Keratinocyte (primary cell): ENCODE measurements around the gene ZGRF1. TPM values are rescaled to one million over a fixed set of nuclear protein-coding genes. Genes with fewer than 3 reads are reported as not detected.

Source experiments
- DNase-seq: peaks from one replicate; pipeline ENCODE4 v3.0.0-alpha.2; 2011; ENCODE audit warnings: low read depth, missing footprints, low spot score
- FAIRE-seq: peaks from 2 replicates; lab custom pipeline; 2011; peaks lifted over from hg19 to GRCh38; lab: Jason Lieb, UNC
- H2AFZ ChIP-seq: 2 replicates; pipeline ENCODE4 v1.6.0; 2012; ENCODE audit warnings: low read length, control low read depth, inconsistent platforms; ENCODE audit not compliant: control insufficient read depth
- H3K27ac ChIP-seq: 2 replicates; pipeline ENCODE4 v1.5.1; 2011; ENCODE audit warnings: low read length; ENCODE audit not compliant: control insufficient read depth, insufficient read depth
- H3K27me3 ChIP-seq: 3 replicates; pipeline ENCODE4 v1.6.0; 2011; ENCODE audit warnings: low read length; ENCODE audit not compliant: control insufficient read depth, insufficient read depth; ENCODE audit errors: extremely low read depth
- H3K36me3 ChIP-seq, 2 experiments: 2 replicates in 1 of 2; 3 replicates in 1 of 2; pipeline ENCODE4 v1.5.1; 2011; ENCODE audit warnings: low read length in 2 of 2, mild to moderate bottlenecking in 1 of 2; ENCODE audit not compliant: control insufficient read depth in 2 of 2, insufficient read depth in 2 of 2; ENCODE audit errors: extremely low read depth in 1 of 2
- H3K4me1 ChIP-seq: 3 replicates; pipeline ENCODE4 v1.5.1; 2011; ENCODE audit warnings: low read length; ENCODE audit not compliant: control insufficient read depth, insufficient read depth; ENCODE audit errors: extremely low read depth
- H3K4me2 ChIP-seq: 3 replicates; pipeline ENCODE4 v1.6.0; 2011; ENCODE audit warnings: low read depth, low read length; ENCODE audit not compliant: control insufficient read depth, insufficient read depth; ENCODE audit errors: extremely low read depth
- H3K4me3 ChIP-seq, 3 experiments: fragments of 200-600 bp in 1 of 3; sonication (generic) in 1 of 3; 2 replicates in 2 of 3; 3 replicates in 1 of 3; pipeline ENCODE4 v1.5.1; 2011 to 2016; ENCODE audit warnings: low read length in 3 of 3, mild to moderate bottlenecking in 3 of 3, control low read depth in 2 of 3, inconsistent platforms in 1 of 3, low read depth in 1 of 3, mixed read lengths in 1 of 3, mixed run types in 1 of 3, moderate library complexity in 1 of 3; ENCODE audit not compliant: control insufficient read depth in 2 of 3, insufficient read depth in 2 of 3; ENCODE audit errors: extremely low read depth in 1 of 3
- H3K79me2 ChIP-seq: 2 replicates; pipeline ENCODE4 v1.6.0; 2012; ENCODE audit warnings: low read length; ENCODE audit not compliant: control insufficient read depth, insufficient read depth
- H3K9ac ChIP-seq: 3 replicates; pipeline ENCODE4 v1.6.0; 2011; ENCODE audit warnings: low read length; ENCODE audit not compliant: control insufficient read depth, insufficient read depth; ENCODE audit errors: extremely low read depth
- H3K9me1 ChIP-seq: 3 replicates; pipeline ENCODE4 v1.6.0; 2011; ENCODE audit warnings: low read length; ENCODE audit not compliant: control insufficient read depth, insufficient read depth; ENCODE audit errors: extremely low read depth
- H3K9me3 ChIP-seq: 2 replicates; pipeline ENCODE4 v1.5.1; 2012; ENCODE audit warnings: low read depth, low read length; ENCODE audit not compliant: control insufficient read depth
- H4K20me1 ChIP-seq: 3 replicates; pipeline ENCODE4 v1.6.0; 2011; ENCODE audit warnings: low read length; ENCODE audit not compliant: control insufficient read depth, insufficient read depth; ENCODE audit errors: extremely low read depth
- EZH2 ChIP-seq: IDR thresholded peaks from one replicate; pipeline ENCODE4 v1.6.1; 2012; ENCODE audit warnings: inconsistent platforms, mild to moderate bottlenecking, low read length, moderate library complexity
- dilution Hi-C: fragments of 300-500 bp; cut with MboI; formaldehyde crosslinking; loops from one replicate; pipeline ENCODE4 v1.7.0; 2020; ENCODE audit warnings: low sequenced_read_pairs; ENCODE audit not compliant: extremely low pct_ligation_motif_present
- polyA plus RNA-seq, 5 experiments: library from polyadenylated mRNA; depleted of rRNA in 3 of 5; stranded (reverse) in 3 of 5; stranded (forward) in 1 of 5; unstranded in 1 of 5; fragments of >200 nt; gene quantifications; 1 replicate in 1 of 5; 2 replicates in 3 of 5; 3 replicates in 1 of 5; pipeline versions ENCODE4 v1.2.1 to v1.2.3, GENCODE V29; 2011 to 2012; ENCODE audit warnings: missing spikeins in 2 of 5, low read depth in 1 of 5, low replicate concordance in 1 of 5
- TF ChIP-seq, protein P1 (sequence below), 3 experiments: IDR thresholded peaks in 1 of 3; conservative IDR thresholded peaks in 1 of 3; optimal IDR thresholded peaks in 1 of 3; 2 replicates in 2 of 3; 3 replicates in 1 of 3; pipeline versions ENCODE3 to v1.5.1; 2011; ENCODE audit warnings: low read length in 3 of 3, mild to moderate bottlenecking in 3 of 3, moderate library complexity in 2 of 3, control low read depth in 1 of 3, inconsistent platforms in 1 of 3; ENCODE audit not compliant: insufficient read depth in 2 of 3; ENCODE audit errors: extremely low read depth in 1 of 3

Gene ZGRF1
- polyA plus RNA-seq, 1 donor (not counting 4 experiments of a cell fraction or from before 2014, with no cell fraction given) = 3.6 TPM

DNA sequence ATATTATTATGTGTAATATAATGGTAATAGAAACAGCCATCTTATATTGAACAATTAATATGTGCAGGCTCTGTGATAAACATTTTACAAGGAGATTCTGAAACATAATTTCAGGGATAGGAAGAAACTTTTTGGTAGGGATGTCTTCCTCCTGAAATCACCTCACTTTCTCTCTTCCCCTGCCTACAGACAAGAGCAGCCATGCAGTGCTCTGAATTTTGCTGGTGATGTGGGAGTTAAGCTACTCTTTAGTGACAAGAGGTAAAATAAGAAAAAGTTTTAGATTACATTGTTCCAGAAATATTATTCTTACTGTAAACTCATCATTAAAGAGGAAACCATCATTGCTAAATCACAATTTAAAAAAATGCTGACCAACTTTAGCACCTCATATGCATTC is 36.4 kb upstream of the ZGRF1 start:
- dilution Hi-C loops = no loop called here

GRCh38 chr4:112668131-112668530 is 31.4 kb upstream of the ZGRF1 start:
- FAIRE-seq (no peak), DNase-seq (no peak)
- Histone ChIP-seq H3K9me1 (no peaks in the 10 kb centered on the region), H3K4me3 (no peak overlapping the region), H3K9ac (no peak overlapping the region), H3K27me3 (no peaks in the 10 kb centered on the region), H3K27ac (no peak overlapping the region), H2AFZ (no peak overlapping the region), H3K36me3 (no peaks in the 10 kb centered on the region), H3K9me3 (no peaks in the 10 kb centered on the region), H3K4me2 (no peak overlapping the region), H3K79me2 (no peaks in the 10 kb centered on the region), H3K4me1 (no peaks in the 10 kb centered on the region), H4K20me1 (no peaks in the 10 kb centered on the region)
- no peak for TF ChIP-seq EZH2
- TF ChIP-seq, protein P1, sequence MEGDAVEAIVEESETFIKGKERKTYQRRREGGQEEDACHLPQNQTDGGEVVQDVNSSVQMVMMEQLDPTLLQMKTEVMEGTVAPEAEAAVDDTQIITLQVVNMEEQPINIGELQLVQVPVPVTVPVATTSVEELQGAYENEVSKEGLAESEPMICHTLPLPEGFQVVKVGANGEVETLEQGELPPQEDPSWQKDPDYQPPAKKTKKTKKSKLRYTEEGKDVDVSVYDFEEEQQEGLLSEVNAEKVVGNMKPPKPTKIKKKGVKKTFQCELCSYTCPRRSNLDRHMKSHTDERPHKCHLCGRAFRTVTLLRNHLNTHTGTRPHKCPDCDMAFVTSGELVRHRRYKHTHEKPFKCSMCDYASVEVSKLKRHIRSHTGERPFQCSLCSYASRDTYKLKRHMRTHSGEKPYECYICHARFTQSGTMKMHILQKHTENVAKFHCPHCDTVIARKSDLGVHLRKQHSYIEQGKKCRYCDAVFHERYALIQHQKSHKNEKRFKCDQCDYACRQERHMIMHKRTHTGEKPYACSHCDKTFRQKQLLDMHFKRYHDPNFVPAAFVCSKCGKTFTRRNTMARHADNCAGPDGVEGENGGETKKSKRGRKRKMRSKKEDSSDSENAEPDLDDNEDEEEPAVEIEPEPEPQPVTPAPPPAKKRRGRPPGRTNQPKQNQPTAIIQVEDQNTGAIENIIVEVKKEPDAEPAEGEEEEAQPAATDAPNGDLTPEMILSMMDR (optimal IDR thresholded peaks at IDR 0.05 in 1 of 3, IDR thresholded peaks at IDR 0.05 in 1 of 3, conservative IDR thresholded peaks at IDR 0.05 in 1 of 3; ENCODE audit: extremely low read depth in 1 of 3, insufficient read depth in 2 of 3, low read length in 3 of 3) = no peak
- dilution Hi-C loops = no loop called here

More for the DNA sequence above, 36.4 kb upstream of the ZGRF1 start:
- no peaks in the 10 kb centered on the region for H3K27me3 ChIP-seq
- no peaks in the 10 kb centered on the region for H4K20me1 ChIP-seq
- DNase-seq = no peak
- H3K9me1 ChIP-seq = no peaks in the 10 kb centered on the region
- H3K4me2 ChIP-seq = no peak overlapping the region
- no peak for FAIRE-seq
- H3K36me3 ChIP-seq = no peaks in the 10 kb centered on the region
- H3K9me3 ChIP-seq = no peaks in the 10 kb centered on the region
- H3K4me1 ChIP-seq = no peaks in the 10 kb centered on the region
- no peak overlapping the region for H3K27ac ChIP-seq
- no peaks in the 10 kb centered on the region for H3K79me2 ChIP-seq
- H3K9ac ChIP-seq = no peak overlapping the region
- no peak overlapping the region for H2AFZ ChIP-seq
- no peak overlapping the region for H3K4me3 ChIP-seq
- TF ChIP-seq EZH2 = no peak
- TF ChIP-seq, protein P1 (optimal IDR thresholded peaks at IDR 0.05 in 1 of 3, IDR thresholded peaks at IDR 0.05 in 1 of 3, conservative IDR thresholded peaks at IDR 0.05 in 1 of 3; ENCODE audit: extremely low read depth in 1 of 3, insufficient read depth in 2 of 3, low read length in 3 of 3) = no peak
